Ectodermal cell (in vitro differentiated cells): Measurements from ENCODE around the gene DOCK4.

ENCODE experiments used
- H3K27ac ChIP-seq: 2 replicates; pipeline ENCODE4 v1.7.0; 2013; ENCODE audit warnings: mild to moderate bottlenecking, low read depth, low read length; ENCODE audit not compliant: insufficient read depth, poor library complexity, severe bottlenecking
- H3K27me3 ChIP-seq: 2 replicates; pipeline ENCODE4 v1.7.0; 2013; ENCODE audit warnings: mild to moderate bottlenecking, low read length; ENCODE audit not compliant: insufficient read depth, control insufficient read depth, poor library complexity, severe bottlenecking
- H3K36me3 ChIP-seq: one replicate; pipeline ENCODE4 v1.7.0; 2013; ENCODE audit warnings: low read length; ENCODE audit not compliant: control insufficient read depth, insufficient read depth
- H3K4me1 ChIP-seq: one replicate; pipeline ENCODE4 v1.7.0; 2013; ENCODE audit warnings: low read length; ENCODE audit not compliant: control insufficient read depth, insufficient read depth
- H3K4me3 ChIP-seq: 2 replicates; pipeline ENCODE4 v1.7.0; 2013; ENCODE audit warnings: low read depth, low read length, control low read depth; ENCODE audit not compliant: insufficient read depth
- H3K9me3 ChIP-seq: 2 replicates; pipeline ENCODE4 v1.7.0; 2013; ENCODE audit warnings: mild to moderate bottlenecking, low read length, moderate library complexity; ENCODE audit not compliant: control insufficient read depth
- WGBS, 2 experiments: methylation state at CpG; one replicate each; pipeline ENCODE4 v1.1.7; 2013; ENCODE audit warnings: missing lambda C conversion rate in 2 of 2; 5-methylcytosine and 5-hydroxymethylcytosine counted together

Gene DOCK4

DNA sequence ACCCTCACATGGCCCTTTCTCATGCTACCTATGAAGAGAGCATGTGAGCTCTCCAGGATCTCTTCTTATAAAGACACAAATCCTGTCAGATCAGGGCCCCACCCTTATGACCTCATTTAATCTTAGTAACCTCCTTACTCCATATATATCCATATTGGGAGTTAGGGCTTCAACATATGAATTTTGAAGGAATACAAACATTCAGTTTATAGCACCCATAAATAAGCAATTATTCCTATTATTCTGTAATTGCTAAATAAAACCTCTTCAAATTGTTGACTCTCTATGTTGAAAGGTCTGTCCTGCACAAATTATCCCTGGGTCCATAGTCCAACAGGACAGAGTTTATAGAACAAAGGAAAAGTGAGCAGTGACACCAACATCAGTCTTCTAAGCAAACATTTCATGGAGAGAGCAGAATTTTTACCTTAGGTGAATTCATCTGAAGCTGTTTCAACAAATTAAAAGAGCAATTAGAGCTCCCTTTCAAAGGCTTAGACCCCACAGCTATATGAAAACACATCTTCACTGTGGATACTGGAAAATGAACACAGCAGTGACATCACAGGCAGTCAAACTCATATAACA, 12.2 kb downstream of the DOCK4 start:
- no peaks in the 10 kb centered on the region for H3K4me1 ChIP-seq
- H3K27ac ChIP-seq, result no peak overlapping the region
- no peaks in the 10 kb centered on the region for H3K27me3 ChIP-seq
- no peaks in the 10 kb centered on the region for H3K36me3 ChIP-seq
- H3K9me3 ChIP-seq, result no peaks in the 10 kb centered on the region
- no peak overlapping the region for H3K4me3 ChIP-seq

DNA sequence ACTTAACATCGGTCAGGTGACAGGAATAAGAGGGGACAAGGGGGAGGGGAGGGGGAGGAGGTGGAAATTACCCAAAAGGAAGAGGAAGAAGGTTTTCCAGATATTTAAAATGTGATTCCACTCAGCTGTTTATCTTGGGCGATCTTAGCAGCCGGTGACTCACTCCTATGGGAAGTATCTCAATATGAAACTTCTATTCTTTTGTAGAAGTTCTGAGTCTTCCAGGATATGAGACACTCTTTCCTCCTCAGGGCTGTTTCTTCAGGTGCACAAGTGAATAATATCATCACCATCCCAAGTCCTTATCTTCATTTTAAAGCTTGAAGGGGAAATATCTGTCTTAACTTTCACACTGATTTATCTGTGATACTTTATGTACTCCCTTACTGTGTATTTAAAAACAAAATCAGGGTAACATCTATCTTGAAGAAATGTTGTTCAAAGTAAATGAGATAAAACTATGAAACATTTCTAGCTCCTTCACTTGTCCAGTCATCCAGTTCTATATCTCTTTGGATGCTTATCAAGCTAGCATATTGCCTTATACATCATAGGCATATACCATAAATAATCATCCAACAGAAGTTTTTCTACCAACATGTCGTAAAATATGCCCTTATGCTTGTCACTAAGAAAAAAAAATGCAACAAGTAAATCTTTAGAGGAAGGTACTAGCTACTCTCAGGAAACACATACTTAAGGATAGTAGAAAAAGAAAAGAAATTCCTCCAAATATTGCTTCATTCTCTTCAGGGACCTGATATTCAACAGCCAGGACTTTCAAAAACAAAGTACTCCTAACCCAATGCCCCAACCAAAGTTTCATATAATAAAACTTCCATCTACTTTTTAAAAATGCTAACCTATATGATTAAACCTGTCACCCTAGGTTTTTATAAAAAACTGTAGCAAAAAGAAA, 13.7 kb downstream of the DOCK4 start:
- Histone ChIP-seq H3K27me3 (no peaks in the 10 kb centered on the region), H3K9me3 (no peaks in the 10 kb centered on the region), H3K27ac (no peak overlapping the region), H3K4me1 (no peaks in the 10 kb centered on the region), H3K36me3 (no peaks in the 10 kb centered on the region), H3K4me3 (no peak overlapping the region)
- WGBS, 2 experiments, result 90 to 96% methylated on average over 2 to 4 of the region's 4 CpGs

DNA sequence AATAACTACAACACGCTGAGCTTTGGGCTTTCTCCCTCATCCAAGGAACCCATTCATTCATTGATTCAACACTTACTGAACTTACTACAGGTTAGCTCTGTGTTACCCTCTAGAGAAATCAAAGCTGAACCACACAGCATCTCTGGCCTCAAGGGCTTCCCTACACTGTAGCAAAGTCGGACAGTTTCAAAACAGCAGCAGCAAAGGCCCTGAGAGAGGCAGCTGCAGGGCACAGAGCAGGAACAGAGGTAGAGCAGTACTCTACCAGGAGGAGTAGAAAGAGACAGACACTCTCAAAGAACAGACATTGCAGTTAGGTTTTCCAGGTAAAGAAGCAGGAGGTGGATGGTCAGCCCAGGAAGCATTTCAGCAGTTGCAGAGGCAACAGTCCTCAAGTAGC, 16.1 kb downstream of the DOCK4 start:
- WGBS, 2 experiments, result 88 to 91% methylated on average over 2 of the region's 2 CpGs
- Histone ChIP-seq H3K36me3 (no peaks in the 10 kb centered on the region), H3K9me3 (no peaks in the 10 kb centered on the region), H3K4me1 (peaks cover 2% of the 10 kb centered on the region), H3K27me3 (no peaks in the 10 kb centered on the region), H3K4me3 (no peak overlapping the region), H3K27ac (no peak overlapping the region)

DNA sequence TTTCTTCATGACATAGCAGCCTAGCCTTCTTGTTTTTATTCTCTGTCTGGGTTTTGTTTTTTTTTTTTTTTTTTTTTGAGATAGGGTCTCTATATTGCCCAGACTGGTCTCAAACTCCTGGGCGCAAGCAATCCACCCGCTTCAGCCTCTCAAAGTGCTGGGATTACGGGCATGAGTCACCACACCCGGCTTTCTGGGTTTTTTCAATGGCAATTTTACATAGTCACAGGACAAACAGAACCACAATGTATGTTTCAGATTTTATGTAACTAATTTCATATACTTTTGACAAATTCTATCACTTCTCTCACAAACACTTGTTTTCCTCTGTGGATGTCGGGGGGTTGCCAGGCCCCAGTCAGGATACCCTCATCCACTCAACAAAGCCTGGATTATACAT, 16.5 kb downstream of the DOCK4 start:
- no peaks in the 10 kb centered on the region for H3K36me3 ChIP-seq
- H3K4me3 ChIP-seq, result no peak overlapping the region
- 89 to 99% methylated on average over 5 of the region's 5 CpGs for WGBS, 2 experiments
- no peak overlapping the region for H3K27ac ChIP-seq
- no peaks in the 10 kb centered on the region for H3K27me3 ChIP-seq
- H3K4me1 ChIP-seq, result peaks cover 4% of the 10 kb centered on the region
- no peaks in the 10 kb centered on the region for H3K9me3 ChIP-seq

DNA sequence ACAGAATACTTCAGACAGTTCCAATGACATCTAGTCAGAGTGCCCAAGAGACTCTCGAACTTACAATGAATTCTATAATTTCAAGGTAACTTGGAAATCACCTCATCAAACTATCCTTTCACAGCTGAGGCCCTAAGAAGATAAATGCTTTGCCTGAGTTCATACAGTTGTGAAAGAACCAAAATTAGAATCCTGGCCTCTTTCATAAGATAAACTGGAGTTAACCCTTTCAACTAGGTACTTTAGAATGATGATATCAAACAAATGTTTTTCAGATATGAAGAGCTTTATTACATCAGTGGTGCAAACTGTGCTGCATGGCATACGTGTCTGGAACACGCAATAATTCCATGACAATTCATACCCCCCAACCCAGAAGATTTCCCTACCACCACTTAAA, 17.9 kb downstream of the DOCK4 start:
- WGBS, 2 experiments, result 89 to 98% methylated on average over 3 of the region's 3 CpGs
- H3K9me3 ChIP-seq, result no peaks in the 10 kb centered on the region

DNA sequence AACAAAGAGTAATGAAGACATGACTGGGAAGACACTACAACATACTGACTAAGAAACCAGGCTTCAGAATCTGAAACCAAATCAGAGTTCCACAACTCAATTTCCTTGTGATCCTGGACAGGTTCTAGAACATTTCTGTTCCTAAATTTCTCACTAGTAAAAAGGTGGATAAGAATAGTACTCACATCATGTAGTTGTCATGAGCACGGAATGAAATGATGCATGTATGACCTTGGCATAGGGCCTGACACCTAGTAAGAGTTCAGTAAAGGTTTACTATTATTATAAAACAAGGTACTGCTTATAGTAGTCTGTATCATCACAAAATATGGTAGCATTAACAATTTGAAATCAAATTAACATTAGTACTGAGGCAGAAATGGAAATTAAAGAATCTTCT, 19.9 kb downstream of the DOCK4 start:
- Histone ChIP-seq H3K4me3 (no peak overlapping the region), H3K9me3 (no peaks in the 10 kb centered on the region), H3K27me3 (no peaks in the 10 kb centered on the region), H3K27ac (no peak overlapping the region), H3K4me1 (peaks cover 4% of the 10 kb centered on the region), H3K36me3 (no peaks in the 10 kb centered on the region)
- 100% methylated on average over 1 of the region's 1 CpG; no CpG with 5 or more reads in 1 of the 2 experiments for WGBS, 2 experiments

More for the DNA sequence above, 17.9 kb downstream of the DOCK4 start:
- H3K27me3 ChIP-seq, result no peaks in the 10 kb centered on the region
- no peaks in the 10 kb centered on the region for H3K36me3 ChIP-seq
- no peak overlapping the region for H3K4me3 ChIP-seq
- H3K4me1 ChIP-seq, result peaks cover 4% of the 10 kb centered on the region
- H3K27ac ChIP-seq, result no peak overlapping the region

DNA sequence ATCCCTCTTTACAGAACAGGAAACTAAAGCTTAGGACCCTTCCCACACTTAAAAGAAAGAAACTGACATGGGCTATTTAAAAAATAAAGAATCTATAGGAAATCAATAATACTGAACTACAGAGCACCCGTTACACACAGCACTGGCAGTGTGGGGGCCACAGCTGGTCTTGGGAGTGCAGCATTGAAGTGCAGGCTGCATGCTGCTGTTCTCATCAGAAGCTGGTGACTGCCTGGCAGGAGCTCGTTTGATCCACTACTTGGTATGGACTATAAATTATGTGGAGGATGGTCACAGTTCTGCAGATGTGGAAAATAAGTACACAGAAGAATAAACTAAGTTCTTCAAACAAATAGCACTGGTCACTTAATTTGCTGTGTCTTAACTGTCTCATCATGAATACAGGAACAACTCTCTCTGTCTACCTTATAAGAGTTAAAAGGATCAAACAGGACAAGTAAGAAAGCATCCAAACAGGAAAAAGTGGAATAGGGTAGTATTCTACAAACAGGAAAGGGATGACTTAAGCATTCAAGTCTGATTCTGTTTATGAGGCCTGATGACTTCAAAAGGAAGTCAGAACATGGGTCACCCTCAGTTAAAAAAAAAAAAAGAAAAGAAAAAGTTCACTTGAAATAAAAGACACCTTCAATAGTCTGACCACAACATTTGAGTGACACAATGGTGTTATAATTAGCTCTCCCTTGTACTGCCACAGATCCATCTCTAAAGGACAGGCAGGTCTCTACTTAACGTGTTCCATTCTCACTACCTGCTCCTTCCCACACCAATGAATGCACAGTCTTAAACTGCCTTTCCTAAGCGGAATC, 21.0 kb downstream of the DOCK4 start:
- Histone ChIP-seq H3K4me1 (peaks cover 9% of the 10 kb centered on the region), H3K27ac (no peak overlapping the region), H3K9me3 (no peaks in the 10 kb centered on the region), H3K4me3 (no peak overlapping the region), H3K36me3 (no peaks in the 10 kb centered on the region), H3K27me3 (no peaks in the 10 kb centered on the region)
- WGBS, 2 experiments, result 84 to 87% methylated on average over 4 of the region's 4 CpGs

DNA sequence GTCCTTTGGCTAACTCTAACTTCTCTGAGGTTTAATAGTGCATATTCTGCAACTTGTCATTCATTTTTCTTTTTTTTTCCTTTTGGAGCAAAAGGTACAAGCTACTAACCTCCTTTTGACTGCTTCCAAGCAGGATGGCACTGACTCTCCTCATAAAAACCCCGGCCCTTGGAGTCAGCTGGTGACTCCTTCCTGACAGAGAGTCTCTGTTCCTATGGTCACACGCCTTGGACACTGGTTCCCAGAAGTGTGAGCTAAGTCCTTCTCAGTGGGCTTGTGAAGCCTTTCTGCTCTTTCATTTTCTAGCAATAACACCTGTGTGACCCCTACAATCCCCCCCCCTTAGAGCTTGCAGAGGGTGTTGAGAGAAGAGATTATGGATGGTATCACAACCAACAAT, 21.7 kb downstream of the DOCK4 start:
- Histone ChIP-seq H3K27ac (no peak overlapping the region), H3K36me3 (no peaks in the 10 kb centered on the region), H3K4me3 (no peak overlapping the region), H3K27me3 (no peaks in the 10 kb centered on the region), H3K9me3 (no peaks in the 10 kb centered on the region), H3K4me1 (peaks cover 10% of the 10 kb centered on the region)
- 95 to 97% methylated on average over 2 of the region's 2 CpGs for WGBS, 2 experiments

DNA sequence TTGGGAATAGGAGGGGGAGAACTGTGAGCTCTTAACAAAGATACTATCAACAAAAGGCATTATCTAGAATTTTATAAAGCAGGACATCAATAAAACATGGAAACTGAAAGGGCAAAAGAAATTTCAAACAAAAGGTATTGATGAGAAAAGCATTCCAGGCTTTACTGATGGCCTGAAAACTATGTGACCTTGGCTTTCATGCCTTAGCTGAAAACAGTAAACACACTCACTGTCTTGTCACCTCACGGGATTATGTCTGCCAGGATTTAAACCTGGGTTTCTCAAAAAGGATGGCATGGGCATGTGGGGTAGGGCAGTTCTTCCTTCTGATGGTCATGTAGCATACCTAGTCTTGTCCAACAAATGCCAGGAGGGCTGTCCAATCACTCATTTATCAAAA, 22.9 kb downstream of the DOCK4 start:
- H3K27ac ChIP-seq, result no peak overlapping the region
- H3K27me3 ChIP-seq, result no peaks in the 10 kb centered on the region
- H3K36me3 ChIP-seq, result no peaks in the 10 kb centered on the region
- no peaks in the 10 kb centered on the region for H3K9me3 ChIP-seq
- H3K4me1 ChIP-seq, result peaks cover 10% of the 10 kb centered on the region
- H3K4me3 ChIP-seq, result no peak overlapping the region
- 75 to 94% methylated on average over 1 of the region's 1 CpG for WGBS, 2 experiments

DNA sequence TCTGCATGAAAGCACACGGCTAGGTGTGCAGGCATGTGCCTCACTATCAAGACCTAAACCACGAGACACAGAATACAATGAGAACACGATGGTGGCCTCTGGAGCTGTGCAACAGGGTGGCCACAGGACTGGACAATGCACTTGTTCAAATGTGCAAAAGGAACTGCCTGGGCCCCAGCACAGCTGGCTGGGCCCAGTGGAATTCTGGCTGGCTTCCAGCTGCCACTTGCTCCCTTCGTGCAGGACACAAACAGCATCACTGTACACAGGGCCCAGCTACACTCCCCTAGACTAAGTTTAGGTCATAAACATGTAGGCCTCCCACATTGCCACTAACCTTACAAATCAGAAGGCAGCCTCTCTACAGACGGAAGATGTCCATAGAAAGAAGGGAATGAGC, 23.4 kb downstream of the DOCK4 start:
- Histone ChIP-seq H3K9me3 (no peaks in the 10 kb centered on the region), H3K4me3 (no peak overlapping the region), H3K4me1 (peaks cover 10% of the 10 kb centered on the region), H3K36me3 (no peaks in the 10 kb centered on the region), H3K27me3 (no peaks in the 10 kb centered on the region), H3K27ac (no peak overlapping the region)
- 92 to 96% methylated on average over 5 of the region's 5 CpGs for WGBS, 2 experiments
